ENCODE results near the gene TET2.

Gene TET2

DNA sequence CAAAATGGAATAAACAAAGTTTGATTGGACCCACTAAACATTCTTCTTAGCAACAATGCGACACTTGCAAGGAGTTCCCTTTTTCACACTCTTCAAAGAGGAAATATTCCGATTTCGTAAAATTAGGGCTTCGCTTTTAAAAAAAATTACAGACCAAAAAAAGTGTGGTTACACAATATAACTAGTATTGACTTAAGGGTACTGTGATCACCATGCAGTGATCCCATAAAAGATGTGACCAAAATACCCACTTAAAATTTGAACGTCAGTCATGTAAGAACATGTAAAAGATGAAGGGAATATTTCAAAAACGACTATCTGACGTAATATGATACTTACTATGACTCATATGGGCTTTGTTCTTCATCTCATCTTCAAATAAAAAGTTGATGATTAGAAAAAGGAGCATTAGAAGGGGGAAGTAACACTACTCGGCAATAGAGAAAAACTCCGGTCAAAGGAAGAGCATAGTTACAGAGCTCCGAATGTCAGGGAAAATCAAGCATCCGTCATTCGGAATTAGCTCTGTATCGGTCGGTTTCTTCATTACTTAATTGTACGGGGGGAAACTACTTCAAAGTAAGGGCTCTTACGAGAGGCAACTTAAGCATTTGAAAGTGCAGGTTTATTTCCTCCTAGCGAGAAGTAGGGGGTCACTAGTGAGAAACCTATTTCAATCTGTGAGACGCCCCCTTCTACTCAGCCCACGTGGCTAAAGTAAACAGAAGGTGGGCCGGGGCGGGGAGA is 1.3 kb upstream of the TET2 start:
- no peak for DNase-seq

DNA sequence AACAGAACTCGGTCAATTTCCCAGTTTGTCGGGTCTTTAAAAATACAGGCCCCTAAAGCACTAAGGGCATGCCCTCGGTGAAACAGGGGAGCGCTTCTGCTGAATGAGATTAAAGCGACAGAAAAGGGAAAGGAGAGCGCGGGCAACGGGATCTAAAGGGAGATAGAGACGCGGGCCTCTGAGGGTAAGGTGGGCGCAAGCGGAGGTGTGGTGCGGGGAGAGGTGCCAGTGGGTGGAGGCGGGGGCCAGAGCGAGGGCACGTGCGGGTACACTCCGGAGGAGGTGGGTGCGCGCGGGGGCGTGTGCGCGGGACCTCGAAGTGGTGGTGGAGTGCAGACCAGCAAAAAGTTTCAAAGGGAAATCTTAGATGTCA is 787 bp upstream of the TET2 start:
- DNase-seq, result no peak

DNA sequence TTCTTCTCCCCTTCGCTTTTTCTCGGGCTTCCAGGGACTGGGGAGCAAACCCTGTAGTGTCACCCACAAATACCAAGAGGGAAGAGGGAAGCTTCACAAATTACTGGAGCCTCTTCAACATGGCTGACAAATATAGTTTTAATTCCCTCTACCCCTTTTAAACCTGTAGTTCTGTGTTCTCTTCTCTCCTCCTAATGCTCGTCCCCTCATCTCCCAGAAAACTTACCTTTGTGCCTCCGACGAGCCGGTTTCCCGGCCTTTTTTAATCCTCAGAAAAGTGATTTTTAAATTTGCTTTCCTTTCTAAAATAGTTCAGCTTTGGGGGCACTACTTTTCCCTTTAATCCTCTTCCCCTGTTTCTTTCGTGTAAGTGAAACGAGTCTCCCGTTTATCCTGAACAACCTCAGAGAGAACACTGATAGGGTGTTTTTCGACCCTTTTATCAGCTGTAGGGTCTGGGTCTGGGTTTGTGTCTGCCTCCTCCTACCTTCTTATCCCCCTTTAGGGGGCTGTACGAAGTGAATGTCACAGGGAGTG is 408 bp downstream of the TET2 start:
- no peak for DNase-seq

DNA sequence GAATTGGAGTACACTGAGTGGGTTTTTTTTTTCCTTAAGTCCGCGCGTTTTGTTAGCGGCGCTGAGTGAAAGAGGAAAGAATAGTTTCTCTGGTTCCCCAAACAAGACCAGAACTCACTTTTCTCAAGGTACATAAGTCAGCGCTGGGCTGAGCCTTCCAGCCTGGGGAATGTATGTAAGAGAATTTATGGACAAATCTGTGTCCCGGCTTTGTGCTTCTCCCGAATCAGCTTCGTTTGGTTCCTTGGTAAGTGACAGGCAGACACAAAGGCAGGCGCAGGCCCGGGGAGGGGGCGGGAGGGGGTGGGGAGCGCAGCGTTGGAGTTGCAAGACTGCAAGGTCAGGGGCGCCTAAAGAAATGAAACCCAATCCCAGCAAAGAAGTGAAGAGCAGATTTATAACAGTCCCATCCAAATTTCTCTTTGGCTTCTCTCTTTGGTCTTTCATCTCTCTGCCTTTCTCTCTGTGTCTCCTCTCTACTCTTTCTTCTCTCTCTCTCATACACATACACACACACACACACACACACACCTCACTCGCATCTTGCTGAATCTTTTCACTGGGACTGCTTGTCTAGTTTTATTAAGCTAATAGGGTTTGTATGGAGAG is 981 bp downstream of the TET2 start:
- no peak for DNase-seq

DNA sequence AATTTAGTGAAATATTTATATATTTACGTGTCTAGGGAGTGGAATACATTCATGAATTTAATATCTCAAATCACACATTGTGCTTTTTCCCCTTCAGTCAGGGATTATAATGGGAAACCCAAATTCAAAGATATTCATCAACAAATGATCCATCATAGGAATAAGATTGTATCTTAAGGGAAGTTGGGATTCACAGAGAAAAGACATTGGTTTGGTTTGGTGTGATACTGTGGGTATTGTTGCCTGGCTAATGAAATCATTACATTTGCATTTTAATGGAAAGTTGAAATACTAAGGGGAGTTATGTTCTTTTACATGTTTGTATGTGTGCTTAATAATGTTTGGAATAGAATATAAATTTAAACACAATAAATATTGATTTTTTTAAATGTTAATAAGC is 1.7 kb downstream of the TET2 start:
- DNase-seq, result no peak

DNA sequence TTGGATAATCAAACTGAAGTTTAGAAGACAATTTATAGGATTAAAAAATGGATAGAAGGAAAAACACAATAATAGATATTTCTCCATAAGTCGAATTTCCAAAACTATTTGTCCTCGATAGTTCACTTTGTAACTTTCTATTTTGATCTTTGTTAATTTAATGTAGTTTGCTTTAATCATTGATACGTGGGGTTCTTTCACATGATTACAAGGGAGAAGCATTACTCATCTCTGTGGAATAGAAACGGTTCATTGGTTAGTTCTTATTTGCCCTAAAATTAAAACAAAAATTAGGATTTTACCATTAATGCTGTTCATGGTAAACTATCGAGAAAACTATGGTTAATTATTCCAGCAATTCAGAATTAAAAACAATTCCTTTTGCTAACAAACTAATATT is 2.1 kb downstream of the TET2 start:
- DNase-seq, result no peak

DNA sequence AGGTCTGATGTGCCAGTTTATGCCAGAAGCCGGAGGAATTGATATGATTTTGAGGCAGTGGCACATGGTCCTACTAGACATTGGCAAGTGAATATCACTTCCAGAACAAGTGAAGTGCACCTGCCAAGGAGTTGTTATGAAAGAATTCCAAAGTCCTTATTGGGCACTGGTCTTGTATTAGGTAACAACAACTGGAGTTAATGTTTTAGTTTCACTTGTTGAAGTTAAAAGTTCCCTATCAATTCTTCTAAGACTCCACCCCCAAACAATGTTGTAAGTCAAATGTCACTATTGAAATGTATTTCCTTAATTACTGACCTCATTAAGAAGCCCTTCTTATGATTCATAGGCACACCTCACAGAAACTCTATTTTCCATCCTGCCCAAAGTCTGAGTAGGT is 3.1 kb downstream of the TET2 start:
- no peak for DNase-seq

DNA sequence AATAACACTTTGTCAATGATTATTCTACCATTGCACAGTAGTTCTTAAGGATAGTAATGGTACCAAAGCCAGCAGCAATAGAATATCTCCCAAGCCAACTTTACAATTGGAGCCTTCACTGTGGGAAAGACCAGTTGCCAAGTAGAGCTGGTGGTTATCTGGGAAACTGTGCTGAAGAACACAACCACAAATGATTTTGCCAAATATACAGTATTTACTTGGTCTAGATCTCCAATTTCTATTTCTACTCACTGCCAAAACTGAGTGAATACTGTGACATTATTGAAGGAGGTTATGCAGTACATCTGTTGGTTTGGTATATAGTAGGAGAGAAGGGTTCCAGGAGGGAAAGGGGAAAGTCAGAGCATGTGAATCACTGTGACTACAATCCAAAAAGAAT is 3.8 kb downstream of the TET2 start:
- DNase-seq, result no peak

DNA sequence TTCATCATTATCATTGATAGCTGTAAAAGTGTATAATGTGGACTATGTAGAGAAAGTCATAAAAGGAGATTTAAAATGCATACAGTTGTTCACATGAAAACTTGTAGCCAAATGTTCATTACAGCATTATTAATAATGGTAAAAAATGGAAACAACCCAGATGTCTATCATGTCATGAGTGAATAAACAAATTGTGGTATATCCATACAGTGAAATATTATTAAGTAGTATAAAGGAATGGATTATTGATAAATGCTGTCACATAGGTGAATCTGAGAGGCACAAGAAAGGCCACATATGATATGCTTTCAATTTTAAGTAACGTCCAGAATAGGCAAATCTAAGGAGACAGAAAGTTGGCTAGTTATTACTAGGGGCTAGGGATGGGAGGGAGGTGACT is 7.1 kb downstream of the TET2 start:
- DNase-seq, result no peak

DNA sequence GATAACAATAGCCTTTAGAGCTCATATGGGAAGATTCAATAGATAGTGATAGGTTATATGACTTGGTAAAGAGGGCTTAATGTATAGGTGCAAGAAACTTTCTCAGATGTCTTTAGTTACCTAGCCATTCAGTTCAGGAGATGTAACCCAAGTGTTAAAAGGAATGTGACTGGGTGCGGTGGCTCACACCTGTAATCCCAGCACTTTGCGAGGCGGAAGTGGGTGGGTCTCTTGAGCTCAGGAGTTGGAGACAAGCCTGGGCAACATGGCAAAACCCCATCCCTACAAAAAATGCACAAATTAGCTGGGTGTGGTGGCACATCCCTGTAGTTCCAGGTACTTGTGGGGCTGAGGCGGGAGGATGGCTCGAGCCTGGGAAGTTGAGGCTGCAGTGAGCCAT is 7.9 kb downstream of the TET2 start:
- DNase-seq, result no peak

DNA sequence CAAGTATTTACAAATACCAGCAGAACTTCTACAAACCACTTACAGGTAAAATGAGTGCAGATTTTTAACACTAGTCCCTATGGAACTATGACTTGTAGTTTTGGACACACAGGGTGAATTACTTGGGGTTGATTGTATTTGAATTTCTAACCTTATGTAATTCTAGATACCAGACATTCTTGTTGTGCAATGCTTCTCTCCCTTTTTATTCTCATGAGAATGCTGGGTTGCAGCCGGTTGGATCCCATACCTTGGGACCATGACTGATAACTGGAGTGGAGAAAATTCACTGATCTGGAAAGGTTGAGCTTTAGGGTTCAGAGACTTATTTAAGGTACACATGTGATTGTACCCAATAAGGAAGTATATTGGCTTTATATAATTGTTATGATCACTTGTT is 8.8 kb downstream of the TET2 start:
- no peak for DNase-seq

DNA sequence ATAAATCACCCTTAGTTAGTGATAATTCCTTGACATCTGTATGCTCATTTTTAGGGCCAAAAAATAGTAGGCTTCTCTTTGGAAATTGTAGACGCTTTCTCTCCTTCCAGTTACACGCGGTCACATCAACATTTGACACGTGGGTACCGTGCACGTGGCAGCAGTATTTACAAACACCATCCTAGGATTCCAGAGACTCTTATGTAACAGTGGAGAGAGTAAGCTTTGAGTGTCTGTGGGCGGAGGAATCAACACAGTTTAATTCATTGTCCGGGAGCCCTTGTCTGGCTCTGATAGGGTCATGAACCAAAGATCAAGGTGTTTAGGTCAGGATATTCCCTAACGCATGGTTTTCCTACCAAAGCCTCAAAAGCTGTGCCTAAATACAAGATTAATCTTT is 12.2 kb downstream of the TET2 start:
- DNase-seq, result no peak

DNA sequence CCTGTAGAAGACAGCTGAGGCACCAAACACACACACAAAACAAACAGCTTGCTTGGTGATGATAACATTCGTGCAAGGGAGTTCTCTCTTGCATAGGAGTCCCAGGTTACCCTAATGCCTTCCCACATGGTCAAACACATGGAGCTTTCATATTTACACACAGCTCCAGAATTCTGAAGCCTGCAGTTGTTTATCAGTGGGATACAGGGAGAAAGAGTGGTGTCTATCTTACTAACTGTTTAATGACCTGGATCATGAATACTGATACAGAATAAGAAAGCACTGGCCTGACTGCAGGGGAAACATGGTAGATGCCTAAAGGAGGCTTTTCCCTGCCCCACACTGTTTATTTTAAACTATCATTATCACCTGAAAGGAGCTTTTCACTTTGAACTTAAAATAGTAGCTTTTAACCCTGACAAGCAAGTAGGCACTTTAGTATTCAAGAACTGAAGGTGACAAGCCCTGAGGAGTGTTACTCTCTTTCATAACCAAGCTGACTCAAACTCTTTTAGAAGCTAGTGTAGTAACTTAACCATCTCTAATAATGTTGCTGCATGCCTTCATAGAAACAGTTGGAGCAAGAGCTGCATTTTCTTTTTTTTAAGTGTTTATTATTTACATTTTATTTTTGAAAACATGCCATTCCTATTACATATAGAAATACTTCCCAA is 15.6 kb downstream of the TET2 start:
- DNase-seq, result no peak

DNA sequence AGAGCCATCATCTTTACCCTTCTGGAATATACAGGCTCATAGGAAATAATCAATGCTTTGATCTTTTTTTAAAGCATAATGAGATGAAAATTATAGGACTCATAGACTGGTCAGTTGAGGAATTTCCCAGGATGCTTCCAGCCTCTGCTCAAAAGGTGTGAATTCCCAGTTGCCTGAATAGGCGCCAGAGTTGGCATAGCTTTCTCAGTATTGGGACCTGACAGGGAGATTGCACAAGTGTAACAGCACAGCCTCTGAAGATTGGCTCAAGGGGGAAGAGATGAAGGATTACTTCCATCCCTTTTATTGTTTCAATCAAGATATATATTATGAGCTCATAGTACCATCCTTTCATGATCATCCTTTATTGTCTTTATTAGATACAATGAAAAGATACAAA is 17.9 kb downstream of the TET2 start:
- no peak for DNase-seq

DNA sequence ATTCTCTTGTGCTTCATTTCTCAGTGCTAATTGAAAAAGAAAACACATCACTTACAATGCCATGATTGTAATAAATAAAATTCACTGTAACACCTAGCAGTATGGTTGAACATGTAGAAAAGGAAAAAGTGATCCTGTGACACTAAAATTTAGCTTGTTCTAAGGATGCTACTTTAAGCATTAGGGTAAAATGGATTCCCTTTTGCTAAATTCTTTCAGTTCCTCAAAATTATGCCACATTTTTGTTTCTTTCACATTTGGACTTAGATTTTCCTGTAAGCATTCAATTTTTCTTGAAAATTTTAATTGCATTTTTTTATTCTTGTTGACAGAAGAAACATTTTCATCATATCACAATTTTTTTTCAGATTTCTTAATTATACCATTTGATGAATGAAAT is 19.4 kb downstream of the TET2 start:
- DNase-seq, result no peak

DNA sequence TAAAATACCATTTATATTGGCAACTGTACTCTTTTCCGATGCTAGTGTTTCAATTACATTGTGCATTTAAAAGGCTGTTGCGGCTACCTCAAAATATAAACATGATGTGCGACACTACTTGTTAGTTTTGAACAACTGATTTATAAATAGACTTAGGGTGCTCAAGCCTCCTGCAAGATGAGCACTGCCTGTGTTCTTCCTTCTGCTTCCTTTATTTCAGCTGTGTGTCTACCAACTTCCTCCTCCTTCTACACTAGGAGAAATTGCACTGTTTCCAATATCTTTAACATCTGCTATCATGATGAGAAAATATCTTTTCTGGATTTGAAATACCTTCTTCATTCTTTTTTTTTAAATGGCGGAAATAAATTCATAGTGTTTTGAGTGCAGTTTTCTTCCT is 24.0 kb downstream of the TET2 start:
- DNase-seq, result no peak

DNA sequence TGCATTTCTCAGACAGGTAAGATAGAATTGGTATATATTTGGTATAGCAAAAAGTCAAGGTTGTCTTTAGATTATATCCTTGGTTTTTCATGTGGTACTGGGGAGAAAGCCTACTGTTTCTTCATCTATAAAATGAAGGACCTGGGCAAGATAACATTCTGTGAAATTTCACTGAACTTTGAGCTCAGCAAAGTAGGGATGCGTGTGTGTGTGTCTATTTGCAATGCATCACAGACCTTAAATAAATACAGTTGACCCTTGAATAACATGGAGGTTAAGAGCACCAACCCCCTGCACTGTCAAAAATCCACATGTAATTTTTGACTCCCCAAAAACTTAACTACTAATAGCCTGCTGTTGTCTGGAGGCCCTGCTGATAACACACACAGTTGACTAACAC is 25.2 kb downstream of the TET2 start:
- DNase-seq, result no peak

DNA sequence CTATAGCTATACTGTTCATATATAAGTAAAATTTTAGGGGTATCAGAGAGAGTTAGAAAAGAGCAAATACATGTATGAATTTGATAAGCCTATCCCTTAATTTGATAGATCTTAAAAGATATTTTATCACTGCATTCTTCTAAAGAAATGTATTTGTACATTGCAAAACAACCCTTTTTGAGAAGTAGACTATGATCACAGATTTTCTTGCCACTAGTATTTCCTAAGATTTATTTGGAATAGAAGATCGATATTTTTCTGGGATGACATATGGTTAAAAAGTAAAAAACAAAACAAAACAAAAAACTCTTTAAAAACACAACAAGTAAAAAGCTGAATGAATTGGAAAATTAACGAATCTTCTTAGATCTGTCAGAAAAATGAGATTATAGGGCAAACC is 27.4 kb downstream of the TET2 start:
- DNase-seq, result no peak

DNA sequence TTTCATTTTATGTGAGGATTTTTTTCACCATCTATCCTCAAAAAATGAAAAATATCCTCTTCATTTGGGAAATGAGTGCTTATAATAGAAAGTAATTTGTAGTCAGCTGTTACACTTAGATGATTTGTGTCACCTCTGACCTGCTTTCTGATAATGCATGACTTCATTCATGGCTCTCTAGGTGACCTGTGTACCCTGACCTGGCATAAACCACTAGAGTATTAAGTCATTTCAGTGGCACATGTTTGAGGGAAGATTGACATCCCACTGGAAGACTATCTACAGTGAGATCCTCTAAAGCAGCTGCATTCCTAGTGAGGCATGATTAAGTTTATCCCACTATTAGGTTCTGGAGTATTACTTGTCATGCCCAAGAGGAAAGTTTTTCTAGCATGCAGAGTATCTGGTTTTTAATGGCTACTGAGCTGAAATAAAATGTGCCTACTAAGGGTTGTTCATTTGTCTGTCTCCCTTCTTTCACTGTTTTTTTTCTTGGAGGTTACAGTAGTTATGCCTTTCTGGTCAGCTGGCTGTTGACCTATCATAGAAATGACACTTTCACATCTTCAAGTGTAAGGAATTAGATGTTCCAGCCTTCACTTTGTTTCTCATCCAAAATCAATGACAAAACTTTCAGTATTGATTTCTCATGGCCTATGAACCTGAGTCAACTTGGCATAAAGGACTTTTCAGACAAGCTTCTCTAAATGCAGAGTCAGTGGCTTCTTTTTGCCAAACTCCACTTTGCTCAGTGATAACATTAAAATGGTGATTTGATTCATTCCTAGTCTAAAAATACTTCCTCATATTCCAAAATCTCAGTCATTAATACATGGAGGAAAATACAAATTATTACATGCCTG is 33.1 kb downstream of the TET2 start:
- DNase-seq, result no peak

DNA sequence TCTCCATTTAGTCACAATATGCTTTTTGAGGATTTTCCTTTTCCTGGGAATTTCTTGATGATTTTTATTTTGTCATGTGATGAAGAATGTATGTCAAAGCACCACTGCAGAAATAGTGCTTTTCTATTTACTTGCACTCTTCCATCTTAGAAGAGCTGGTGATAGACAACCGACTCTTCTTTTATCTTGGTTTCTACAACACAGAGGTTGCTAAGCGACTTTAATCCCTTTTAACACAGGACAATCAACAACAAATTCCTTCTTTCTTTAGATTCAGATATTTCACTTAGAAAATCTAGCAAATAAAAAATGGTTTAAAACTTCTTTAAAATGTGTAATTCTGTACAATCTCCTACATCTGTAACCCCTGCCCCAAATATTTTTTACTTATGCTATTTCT is 34.6 kb downstream of the TET2 start:
- no peak for DNase-seq

DNA sequence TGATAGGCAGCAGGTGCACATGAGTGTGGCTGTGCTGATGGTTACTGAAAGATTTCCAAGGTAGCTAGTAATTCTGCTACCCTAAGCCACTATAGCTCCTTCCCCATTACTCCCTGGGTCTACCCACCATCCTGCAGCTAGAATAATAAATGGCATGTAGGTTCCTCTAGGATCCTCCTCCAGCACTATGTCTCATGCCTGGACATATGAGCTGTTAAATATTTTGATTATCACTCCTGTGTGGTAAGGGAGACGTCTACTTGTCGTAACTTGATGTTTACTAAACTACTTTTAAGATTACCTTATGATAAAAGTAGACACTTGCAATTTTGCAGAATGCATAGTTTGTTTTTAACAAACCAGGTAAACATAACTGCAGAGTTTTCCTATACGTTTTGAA is 35.5 kb downstream of the TET2 start:
- DNase-seq, result no peak

DNA sequence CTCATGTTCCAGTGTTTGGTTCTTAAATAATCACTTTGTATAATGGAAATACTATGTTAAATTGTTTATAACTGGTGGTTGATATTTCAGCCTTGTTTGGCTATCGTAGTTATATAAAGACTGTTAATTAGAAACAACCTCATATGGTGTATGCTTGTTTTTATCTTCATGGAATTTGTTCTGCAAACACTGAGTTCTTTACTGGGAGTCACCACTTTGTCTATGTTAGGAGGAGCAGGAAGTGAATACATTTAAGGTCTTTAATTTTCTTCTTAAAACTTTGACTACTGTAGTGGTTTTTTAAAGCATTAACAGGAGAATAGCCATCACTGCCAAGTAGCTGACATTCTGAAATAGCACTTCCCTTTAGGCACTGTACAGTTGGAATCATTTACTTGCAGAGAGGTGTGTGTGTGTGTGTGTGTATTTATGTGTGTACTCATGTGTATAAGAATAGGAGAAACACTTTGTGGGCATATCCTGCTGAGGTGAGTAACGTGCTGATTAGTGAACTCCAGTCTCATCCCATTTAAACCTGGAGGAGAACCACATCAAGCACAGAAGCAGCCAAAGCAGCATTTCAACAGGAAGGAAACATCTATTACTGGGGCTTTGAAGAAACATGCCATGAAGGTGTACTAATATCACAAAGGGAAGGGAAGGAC is 37.8 kb downstream of the TET2 start:
- no peak for DNase-seq

DNA sequence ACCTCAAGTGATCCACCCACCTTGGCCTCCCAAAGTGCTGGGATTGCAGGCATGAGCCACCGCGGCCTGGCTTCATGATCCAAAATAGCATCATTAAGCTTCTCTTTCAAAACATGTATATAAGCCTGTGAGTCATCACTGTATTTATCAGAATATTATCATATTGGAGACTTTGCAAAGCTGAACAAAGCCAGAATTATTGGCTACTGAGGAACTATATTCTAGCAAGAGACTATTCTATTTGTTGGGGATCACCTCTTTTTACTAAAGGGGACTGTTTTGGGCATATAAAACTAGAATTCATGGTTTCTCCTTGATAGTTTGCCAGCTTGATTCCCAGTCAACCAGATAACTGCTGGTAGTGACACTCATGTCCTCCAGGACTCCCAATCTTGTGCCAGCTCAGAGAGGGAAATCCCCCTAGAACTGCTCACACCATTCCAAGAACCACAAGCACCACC is 40.1 kb downstream of the TET2 start:
- no peak for DNase-seq

Measured in DMS79 (cell line).